Naive B cell (primary cell): ENCODE data around the gene MON1B. TPM values are rescaled to one million over a fixed set of nuclear protein-coding genes. Genes with fewer than 3 reads are reported as not detected.
A peak's percentile ranks its signal among the peaks of the same experiment; 100 is the strongest.

ENCODE experiments used
- ATAC-seq, 2 donors: fragments of 150-1000 bp; cut with Tn5 transposase; 2 replicates each; pipeline ENCODE4 v1.10.0; 2021; ENCODE audit warnings: low read depth in 2 of 2, mild to moderate bottlenecking in 2 of 2, moderate library complexity in 2 of 2
- DNase-seq: peaks from one replicate; pipeline ENCODE4 v3.0.0; 2022
- H3K27ac Mint-ChIP-seq, 6 donors: one replicate each; pipeline ENCODE4 v1.8.0; 2020 to 2022; ENCODE audit warnings: mild to moderate bottlenecking in 6 of 6, mixed read lengths in 6 of 6, moderate library complexity in 5 of 6, inconsistent platforms in 2 of 6
- H3K27me3 Mint-ChIP-seq, 3 donors: one replicate each; pipeline ENCODE4 v1.8.0; 2021 to 2022; ENCODE audit warnings: mixed read lengths in 3 of 3, mild to moderate bottlenecking in 1 of 3
- H3K36me3 Mint-ChIP-seq, 2 donors: one replicate each; pipeline ENCODE4 v1.8.0; 2020 to 2022; ENCODE audit warnings: mixed read lengths in 2 of 2, inconsistent platforms in 1 of 2, mild to moderate bottlenecking in 1 of 2
- H3K4me1 Mint-ChIP-seq, 3 donors: one replicate each; pipeline ENCODE4 v1.8.0; 2020 to 2022; ENCODE audit warnings: mixed read lengths in 3 of 3, inconsistent platforms in 1 of 3, mild to moderate bottlenecking in 1 of 3, moderate library complexity in 1 of 3
- H3K4me3 Mint-ChIP-seq, 8 donors: one replicate each; pipeline ENCODE4 v1.8.0; 2020 to 2022; ENCODE audit warnings: mild to moderate bottlenecking in 8 of 8, mixed read lengths in 8 of 8, moderate library complexity in 8 of 8, inconsistent platforms in 2 of 8
- H3K9me3 Mint-ChIP-seq, 7 donors: one replicate each; pipeline ENCODE4 v1.8.0; 2020 to 2022; ENCODE audit warnings: mixed read lengths in 7 of 7, mild to moderate bottlenecking in 5 of 7, inconsistent platforms in 2 of 7, moderate library complexity in 1 of 7
- polyA plus RNA-seq, 6 donors: library from polyadenylated mRNA; unstranded; fragments of 300-500 nt; fragmentation: Illumina TruSeq; gene quantifications; one replicate each; pipeline ENCODE4 v1.2.3, GENCODE V29; 2021; ENCODE audit warnings: low read depth in 6 of 6

The MON1B gene
- polyA plus RNA-seq, 6 donors from 2014 or later = 12.6 to 45.4 (median 33.1) TPM

GRCh38 chr16:77211880-77212740 is 21.1 kb downstream of the MON1B start:
- no peaks in the 10 kb centered on the region for H3K9me3 Mint-ChIP-seq
- H3K27me3 Mint-ChIP-seq = no peaks in the 10 kb centered on the region
- H3K4me1 Mint-ChIP-seq = peaks cover 11 to 19% (median 16%) of the 10 kb centered on the region in 3 donors
- no peaks in the 10 kb centered on the region for H3K36me3 Mint-ChIP-seq
- peak; percentile 73 to 82 for ATAC-seq
- H3K27ac Mint-ChIP-seq = peak overlapping the region in 5 of 6 donors; percentile 47 to 86 (median 74)
- H3K4me3 Mint-ChIP-seq = peak overlapping the region; percentile 85 to 95 (median 88)
- peak; percentile 66 for DNase-seq

- peak; percentile 66 for DNase-seq
- peak; percentile 75 to 82 for ATAC-seq
- H3K36me3 Mint-ChIP-seq = no peaks in the 10 kb centered on the region
- peaks cover 11 to 16% (median 14%) of the 10 kb centered on the region in 3 donors for H3K4me1 Mint-ChIP-seq
- H3K9me3 Mint-ChIP-seq = no peaks in the 10 kb centered on the region
- H3K4me3 Mint-ChIP-seq = peak overlapping the region; percentile 77 to 95 (median 88)
- peak overlapping the region in 2 of 6 donors; percentile 44 to 61 for H3K27ac Mint-ChIP-seq
- H3K27me3 Mint-ChIP-seq = no peaks in the 10 kb centered on the region
These were observed 22.0 kb downstream of the MON1B start for GRCh38 chr16:77212741-77213541.

GRCh38 chr16:77213542-77214106 is 22.6 kb downstream of the MON1B start:
- ATAC-seq = no peak
- no peaks in the 10 kb centered on the region for H3K27me3 Mint-ChIP-seq
- H3K4me3 Mint-ChIP-seq = peak overlapping the region; percentile 79 to 95 (median 88)
- no peaks in the 10 kb centered on the region for H3K36me3 Mint-ChIP-seq
- H3K27ac Mint-ChIP-seq = peak overlapping the region in 2 of 6 donors; percentile 53 to 61
- no peaks in the 10 kb centered on the region for H3K9me3 Mint-ChIP-seq
- peaks cover 11 to 16% (median 14%) of the 10 kb centered on the region in 3 donors for H3K4me1 Mint-ChIP-seq
- no peak for DNase-seq

- Mint-ChIP-seq H3K27me3 (no peaks in the 10 kb centered on the region), H3K27ac (no peak overlapping the region)
These were observed 23.6 kb downstream of the MON1B start for GRCh38 chr16:77214411-77215138.

GRCh38 chr16:77219437-77219836 is 28.4 kb downstream of the MON1B start:
- peak overlapping the region in 2 of 6 donors; percentile 50 to 58 for H3K27ac Mint-ChIP-seq
- H3K36me3 Mint-ChIP-seq = no peaks in the 10 kb centered on the region
- H3K9me3 Mint-ChIP-seq = no peaks in the 10 kb centered on the region
- no peaks in the 10 kb centered on the region for H3K4me1 Mint-ChIP-seq
- ATAC-seq (no peak), DNase-seq (no peak)
- H3K27me3 Mint-ChIP-seq = no peaks in the 10 kb centered on the region
- peak overlapping the region in 1 of 8 donors; percentile 18 for H3K4me3 Mint-ChIP-seq

More at GRCh38 chr16:77214411-77215138, 23.6 kb downstream of the MON1B start:
- no peak for DNase-seq
- peak overlapping the region in 2 of 8 donors; percentile 88 for H3K4me3 Mint-ChIP-seq
- no peaks in the 10 kb centered on the region for H3K9me3 Mint-ChIP-seq
- ATAC-seq = no peak
- H3K36me3 Mint-ChIP-seq = no peaks in the 10 kb centered on the region
- H3K4me1 Mint-ChIP-seq = peaks cover 11 to 16% (median 14%) of the 10 kb centered on the region in 3 donors

- Mint-ChIP-seq H3K4me1 (no peaks in the 10 kb centered on the region), H3K27me3 (peaks cover 0 to 4% (median 0%) of the 10 kb centered on the region in 3 donors), H3K36me3 (no peaks in the 10 kb centered on the region), H3K4me3 (no peak overlapping the region), H3K27ac (peak overlapping the region in 1 of 6 donors; percentile 41), H3K9me3 (no peaks in the 10 kb centered on the region)
- DNase-seq (no peak), ATAC-seq (no peak)
These were observed 29.4 kb downstream of the MON1B start for GRCh38 chr16:77220427-77220826.

GRCh38 chr16:77221482-77221881 is 30.5 kb downstream of the MON1B start:
- peaks cover 0 to 6% (median 0%) of the 10 kb centered on the region in 3 donors for H3K27me3 Mint-ChIP-seq
- H3K9me3 Mint-ChIP-seq = no peaks in the 10 kb centered on the region
- no peak overlapping the region for H3K4me3 Mint-ChIP-seq
- no peaks in the 10 kb centered on the region for H3K36me3 Mint-ChIP-seq
- DNase-seq = no peak
- H3K4me1 Mint-ChIP-seq = no peaks in the 10 kb centered on the region
- H3K27ac Mint-ChIP-seq = no peak overlapping the region
- no peak for ATAC-seq

- Mint-ChIP-seq H3K27me3 (peaks cover 0 to 6% (median under 1%) of the 10 kb centered on the region in 3 donors), H3K4me1 (no peaks in the 10 kb centered on the region), H3K9me3 (no peaks in the 10 kb centered on the region), H3K36me3 (no peaks in the 10 kb centered on the region), H3K27ac (no peak overlapping the region), H3K4me3 (no peak overlapping the region)
- no peak for DNase-seq
- ATAC-seq = no peak
These were observed 32.2 kb downstream of the MON1B start for GRCh38 chr16:77223184-77223583.

- Mint-ChIP-seq H3K27ac (no peak overlapping the region), H3K27me3 (peaks cover 6 to 11% (median 9%) of the 10 kb centered on the region in 3 donors), H3K4me3 (no peak overlapping the region), H3K4me1 (no peaks in the 10 kb centered on the region), H3K36me3 (no peaks in the 10 kb centered on the region), H3K9me3 (no peaks in the 10 kb centered on the region)
- DNase-seq = no peak
- no peak for ATAC-seq
These were observed 34.2 kb downstream of the MON1B start for GRCh38 chr16:77225182-77225581.

GRCh38 chr16:77227745-77228144 is 36.8 kb downstream of the MON1B start:
- Mint-ChIP-seq H3K4me1 (no peaks in the 10 kb centered on the region), H3K27me3 (peaks cover 11 to 18% (median 12%) of the 10 kb centered on the region in 3 donors), H3K27ac (no peak overlapping the region)

GRCh38 chr16:77231047-77231446 is 40.1 kb downstream of the MON1B start:
- no peak for ATAC-seq
- Mint-ChIP-seq H3K36me3 (no peaks in the 10 kb centered on the region), H3K4me3 (no peak overlapping the region), H3K27me3 (peaks cover 23 to 33% (median 33%) of the 10 kb centered on the region in 3 donors), H3K4me1 (peaks cover 1 to 2% (median 2%) of the 10 kb centered on the region in 3 donors), H3K9me3 (no peaks in the 10 kb centered on the region), H3K27ac (no peak overlapping the region)
- no peak for DNase-seq

More at GRCh38 chr16:77227745-77228144, 36.8 kb downstream of the MON1B start:
- Mint-ChIP-seq H3K9me3 (no peaks in the 10 kb centered on the region), H3K4me3 (no peak overlapping the region), H3K36me3 (no peaks in the 10 kb centered on the region)
- DNase-seq = no peak
- no peak for ATAC-seq

- no peak overlapping the region for H3K27ac Mint-ChIP-seq
- ATAC-seq = no peak
These were observed 43.0 kb downstream of the MON1B start for GRCh38 chr16:77233799-77234519.

More at GRCh38 chr16:77233799-77234519, 43.0 kb downstream of the MON1B start:
- no peak overlapping the region for H3K4me3 Mint-ChIP-seq
- no peak for DNase-seq
- H3K27me3 Mint-ChIP-seq = peaks cover 33 to 37% (median 36%) of the 10 kb centered on the region in 3 donors
- H3K9me3 Mint-ChIP-seq = no peaks in the 10 kb centered on the region
- H3K36me3 Mint-ChIP-seq = no peaks in the 10 kb centered on the region
- peaks cover 6 to 7% (median 6%) of the 10 kb centered on the region in 3 donors for H3K4me1 Mint-ChIP-seq
